ENCODE measurements around the gene RBM20. TPM values are rescaled to one million over a fixed set of nuclear protein-coding genes. Genes with fewer than 3 reads are reported as not detected.

The RBM20 gene
- total and polyA plus RNA-seq, 2 of the 13 experiments (the other 11 are each of a cell fraction or from before 2014, with no cell fraction given) = 0.02 to 0.22 TPM

GRCh38 chr10:110881247-110881646 lies 237.1 kb downstream of the RBM20 start:
- ATAC-seq (no peak), DNase-seq (ENCODE audit: low spot score) (no peak), FAIRE-seq (no peak)
- BruUV-seq (replicated peaks) = no TSS peak
- ChIA-PET CTCF (ENCODE audit: low intra/inter-chr PET ratio, low total read pairs) (no interaction called here), POLR2A (interaction anchor here (0.6 kb wide), 1 partner anchor 10 kb away, joined by 3 read pairs; the partner anchor contains the start of gene PDCD4)
- no peaks in the 10 kb centered on the region for H3K9me3 ChIP-seq (ENCODE audit: low read length)
- no peak overlapping the region for H3K9ac ChIP-seq (ENCODE audit: insufficient read depth, low read depth, low read length)
- peaks cover 18% of the 10 kb centered on the region for H3K4me1 ChIP-seq (ENCODE audit: insufficient read depth, low read length)
- H3K79me2 ChIP-seq (ENCODE audit: insufficient read depth, low read length) = no peaks in the 10 kb centered on the region
- no peak overlapping the region for H3K4me2 ChIP-seq (ENCODE audit: low read depth, low read length)
- no peak for TF ChIP-seq ATF7-NPFF (CRISPR knock-in tag; IDR thresholded peaks at IDR 0.05; ENCODE audit: low read depth)
- TF ChIP-seq KAT7 (CRISPR knock-in tag; IDR thresholded peaks at IDR 0.05; ENCODE audit: borderline replicate concordance) = no peak
- TF ChIP-seq KIAA2018 (CRISPR knock-in tag; IDR thresholded peaks at IDR 0.05; ENCODE audit: borderline replicate concordance) = no peak
- no peak for TF ChIP-seq MXD3 (CRISPR knock-in tag; IDR thresholded peaks at IDR 0.05)
- 97% methylated on average over 9 of the region's 9 CpGs for WGBS (ENCODE audit: low lambda C conversion rate)
- H4K20me1 ChIP-seq (ENCODE audit: insufficient read depth, low read length) = no peaks in the 10 kb centered on the region
- peaks cover 1 to 51% of the 10 kb centered on the region in 2 experiments for H3K36me3 ChIP-seq (replicated peaks in 1 of 2; ENCODE audit: control insufficient read depth in 1 of 2, insufficient read depth in 2 of 2, low read length in 2 of 2)
- no peaks in the 10 kb centered on the region for H3K27me3 ChIP-seq (ENCODE audit: control insufficient read depth in 1 of 2, insufficient read depth in 2 of 2, low read length in 2 of 2)
- no peak overlapping the region for H3K4me3 ChIP-seq (replicated peaks in 1 of 3; ENCODE audit: insufficient read depth in 1 of 3, low read depth in 2 of 3, low read length in 3 of 3)
- in situ Hi-C loops (cut with HindIII; ENCODE audit: extremely low pct_ligation_motif_present, low pct_unique_long_range_greater_than_20kb) (loop anchor here (25.0 kb wide), 1 partner anchor 269 kb away; no protein-coding TSS in a partner anchor), intact Hi-C loops (cut with micrococcal nuclease; ENCODE audit: unreplicated experiment) (no loop called here)
- H3K27ac ChIP-seq (ENCODE audit: extremely low read length, insufficient read depth, low read length) = no peak overlapping the region
- H2AFZ ChIP-seq (ENCODE audit: low read length) = no peak overlapping the region
